OCI-LY3 (cell line): ENCODE measurements around the gene TM9SF2.
"Not testable (repeated sequence)": the region's sequence is repeated elsewhere in the genome, so short reads cannot be mapped to it uniquely, and the experiment has no call there.

ENCODE experiments used
- H2AFZ ChIP-seq: fragments of 200-600, 300-600 bp; shearing (Covaris generic); 2 replicates; pipeline ENCODE4 v1.6.0; 2014; ENCODE audit warnings: antibody characterized with exemption, low read depth, low read length
- H3K27ac ChIP-seq: fragments of 200-600, 300-600 bp; sonication (generic); 2 replicates; pipeline ENCODE4 v1.5.1; 2014; ENCODE audit warnings: mild to moderate bottlenecking, low read length, moderate library complexity, mixed read lengths
- H3K27me3 ChIP-seq: fragments of 200-600, 300-600 bp; sonication (generic); 2 replicates; pipeline ENCODE4 v1.6.1; 2014; ENCODE audit warnings: low read depth, low read length, mixed read lengths
- H3K36me3 ChIP-seq: fragments of 200-600, 300-600 bp; sonication (generic); replicated peaks from 2 replicates; pipeline ENCODE3; 2014; ENCODE audit warnings: low read depth, low read length, mixed read lengths
- H3K4me1 ChIP-seq: fragments of 300-600, 200-600 bp; sonication (generic); 2 replicates; pipeline ENCODE4 v1.6.1; 2014; ENCODE audit warnings: low read length, mixed read lengths
- H3K4me2 ChIP-seq: fragments of 200-600, 300-600 bp; sonication (generic); 2 replicates; pipeline ENCODE4 v1.6.1; 2014; ENCODE audit warnings: low read length, mixed read lengths
- H3K4me3 ChIP-seq: fragments of 300-600, 200-600 bp; sonication (generic); 2 replicates; pipeline ENCODE4 v1.5.1; 2014; ENCODE audit warnings: antibody characterized with exemption, mild to moderate bottlenecking, low read length, moderate library complexity
- H3K79me2 ChIP-seq: fragments of 300-600, 200-600 bp; shearing (Covaris generic); 2 replicates; pipeline ENCODE4 v1.6.1; 2014; ENCODE audit warnings: mild to moderate bottlenecking, low read length, mixed read lengths
- H3K9ac ChIP-seq: fragments of 300-600, 200-600 bp; shearing (Covaris generic); 2 replicates; pipeline ENCODE4 v1.6.0; 2014; ENCODE audit warnings: mild to moderate bottlenecking, low read length, moderate library complexity
- H3K9me3 ChIP-seq: fragments of 200-600, 300-600 bp; shearing (Covaris generic); 2 replicates; pipeline ENCODE4 v1.6.1; 2014; ENCODE audit warnings: low read length, mixed read lengths; ENCODE audit not compliant: insufficient read depth
- H4K20me1 ChIP-seq: fragments of 200-600, 300-600 bp; sonication (generic); 2 replicates; pipeline ENCODE4 v1.6.1; 2016; ENCODE audit warnings: low read length, mixed read lengths; ENCODE audit not compliant: insufficient read depth
- EZH2phosphoT487 ChIP-seq: fragments of 200-600 bp; shearing (Covaris generic); IDR thresholded peaks from 2 replicates; pipeline ENCODE4 v1.6.1; 2018; ENCODE audit warnings: antibody characterized with exemption, mixed run types, low read depth
- TF ChIP-seq, protein P1 (sequence below): fragments of 200-600, 300-600 bp; sonication (generic); IDR thresholded peaks from 2 replicates; pipeline ENCODE4 v1.5.1; 2014; ENCODE audit warnings: antibody characterized with exemption, low read length, low read depth

TM9SF2 gene

GRCh38 chr13:99565478-99566124 lies 64.3 kb downstream of the TM9SF2 start:
- no peak overlapping the region for H3K27ac ChIP-seq
- no peak overlapping the region for H3K4me2 ChIP-seq
- no peaks in the 10 kb centered on the region for H3K27me3 ChIP-seq
- no peaks in the 10 kb centered on the region for H4K20me1 ChIP-seq
- H2AFZ ChIP-seq: no peak overlapping the region
- no peak overlapping the region for H3K4me3 ChIP-seq
- H3K4me1 ChIP-seq: no peaks in the 10 kb centered on the region
- no peak for TF ChIP-seq EZH2phosphoT487
- TF ChIP-seq, protein P1, sequence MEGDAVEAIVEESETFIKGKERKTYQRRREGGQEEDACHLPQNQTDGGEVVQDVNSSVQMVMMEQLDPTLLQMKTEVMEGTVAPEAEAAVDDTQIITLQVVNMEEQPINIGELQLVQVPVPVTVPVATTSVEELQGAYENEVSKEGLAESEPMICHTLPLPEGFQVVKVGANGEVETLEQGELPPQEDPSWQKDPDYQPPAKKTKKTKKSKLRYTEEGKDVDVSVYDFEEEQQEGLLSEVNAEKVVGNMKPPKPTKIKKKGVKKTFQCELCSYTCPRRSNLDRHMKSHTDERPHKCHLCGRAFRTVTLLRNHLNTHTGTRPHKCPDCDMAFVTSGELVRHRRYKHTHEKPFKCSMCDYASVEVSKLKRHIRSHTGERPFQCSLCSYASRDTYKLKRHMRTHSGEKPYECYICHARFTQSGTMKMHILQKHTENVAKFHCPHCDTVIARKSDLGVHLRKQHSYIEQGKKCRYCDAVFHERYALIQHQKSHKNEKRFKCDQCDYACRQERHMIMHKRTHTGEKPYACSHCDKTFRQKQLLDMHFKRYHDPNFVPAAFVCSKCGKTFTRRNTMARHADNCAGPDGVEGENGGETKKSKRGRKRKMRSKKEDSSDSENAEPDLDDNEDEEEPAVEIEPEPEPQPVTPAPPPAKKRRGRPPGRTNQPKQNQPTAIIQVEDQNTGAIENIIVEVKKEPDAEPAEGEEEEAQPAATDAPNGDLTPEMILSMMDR: no peak
- no peaks in the 10 kb centered on the region for H3K9me3 ChIP-seq
- peaks cover 44% of the 10 kb centered on the region for H3K36me3 ChIP-seq
- no peak overlapping the region for H3K9ac ChIP-seq
- H3K79me2 ChIP-seq: no peaks in the 10 kb centered on the region

DNA sequence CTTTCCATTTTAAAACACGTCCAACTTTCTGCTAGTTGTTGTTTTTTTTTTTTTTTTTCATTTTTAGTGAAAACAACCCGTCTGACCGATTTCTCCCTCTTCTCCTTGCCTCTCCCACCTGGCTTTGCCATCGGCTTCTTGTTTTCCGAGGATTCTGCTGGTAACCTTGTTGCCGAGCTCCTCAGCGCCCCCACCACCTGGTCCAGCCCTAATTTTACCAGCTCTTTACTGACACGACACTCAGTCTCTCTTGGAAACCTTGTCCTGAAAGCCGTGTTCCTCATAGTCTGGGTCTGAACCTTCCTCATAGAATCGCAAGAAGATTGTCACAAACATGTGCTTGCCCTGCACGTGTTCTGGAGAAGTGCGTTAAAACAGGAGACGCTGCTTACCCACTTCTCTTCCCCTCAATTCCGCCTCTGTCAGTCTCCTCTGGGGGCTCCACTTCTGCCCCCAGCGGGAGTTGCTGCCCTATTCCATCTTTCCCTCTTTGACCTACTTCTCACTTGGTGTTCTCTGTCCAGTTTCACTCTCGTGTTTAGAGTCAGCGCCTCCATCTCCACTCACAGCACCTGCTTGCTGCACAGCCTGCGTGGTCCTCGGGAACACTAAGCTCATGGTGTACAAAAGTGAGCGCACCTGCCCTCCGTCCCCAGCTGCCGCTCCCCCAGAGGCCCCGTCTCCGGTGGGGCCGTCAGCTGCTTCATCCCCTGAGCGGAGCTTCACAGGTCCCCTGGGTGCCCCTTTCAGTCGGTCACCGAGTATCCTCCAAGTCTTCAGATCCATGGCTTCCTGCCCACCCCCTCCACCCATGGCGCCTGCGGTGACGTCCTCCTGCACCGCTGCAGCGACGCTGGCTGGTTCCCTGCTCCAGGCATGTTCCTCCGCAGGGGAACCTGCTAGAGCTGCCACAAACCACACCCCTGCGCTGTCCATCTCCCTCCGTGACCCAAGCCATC lies 65.1 kb downstream of the TM9SF2 start:
- H3K9me3 ChIP-seq: no peaks in the 10 kb centered on the region
- no peak overlapping the region for H3K4me3 ChIP-seq
- peaks cover 38% of the 10 kb centered on the region for H3K36me3 ChIP-seq
- H3K79me2 ChIP-seq: no peaks in the 10 kb centered on the region
- H4K20me1 ChIP-seq: no peaks in the 10 kb centered on the region
- H3K27ac ChIP-seq: no peak overlapping the region
- no peaks in the 10 kb centered on the region for H3K4me1 ChIP-seq
- H3K9ac ChIP-seq: no peak overlapping the region
- no peak overlapping the region for H2AFZ ChIP-seq
- H3K4me2 ChIP-seq: no peak overlapping the region
- H3K27me3 ChIP-seq: no peaks in the 10 kb centered on the region
- TF ChIP-seq, protein P1: no peak
- TF ChIP-seq EZH2phosphoT487: no peak

GRCh38 chr13:99568901-99569300 lies 67.6 kb downstream of the TM9SF2 start:
- H3K4me3 ChIP-seq, H3K9ac ChIP-seq, H3K9me3 ChIP-seq, H2AFZ ChIP-seq, H3K79me2 ChIP-seq, H3K27ac ChIP-seq, H3K27me3 ChIP-seq, H3K4me1 ChIP-seq, H4K20me1 ChIP-seq, H3K4me2 ChIP-seq: not testable (repeated sequence)
- peaks cover 19% of the 10 kb centered on the region for H3K36me3 ChIP-seq

DNA sequence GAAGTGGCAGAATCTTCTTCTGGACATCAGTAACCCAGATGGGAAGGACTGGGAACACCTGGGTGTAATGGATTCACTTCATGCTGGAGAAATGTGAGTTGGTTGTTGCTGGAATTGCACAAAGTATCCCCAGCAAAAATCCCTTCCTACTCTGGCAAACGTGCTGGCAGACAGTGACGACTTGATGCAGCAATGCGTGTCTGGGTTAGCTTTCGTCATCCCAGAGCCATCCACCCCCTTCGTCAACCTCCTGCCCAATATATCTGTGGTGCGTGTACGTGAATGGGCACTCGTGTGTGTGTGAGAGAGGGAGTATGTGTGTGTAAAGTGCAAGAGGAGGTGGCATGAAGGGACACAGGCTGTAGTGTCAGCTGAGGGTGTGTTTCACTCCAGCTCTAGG lies 70.9 kb downstream of the TM9SF2 start:
- Histone ChIP-seq H3K4me1 (peaks cover 11% of the 10 kb centered on the region), H3K4me3 (no peak overlapping the region), H3K4me2 (no peak overlapping the region), H3K27ac (no peak overlapping the region), H3K9me3 (no peaks in the 10 kb centered on the region), H3K36me3 (peaks cover 6% of the 10 kb centered on the region), H4K20me1 (no peaks in the 10 kb centered on the region), H2AFZ (no peak overlapping the region), H3K9ac (no peak overlapping the region), H3K27me3 (no peaks in the 10 kb centered on the region), H3K79me2 (no peaks in the 10 kb centered on the region)
- no peak for TF ChIP-seq EZH2phosphoT487
- TF ChIP-seq, protein P1: no peak
